Measurements from ENCODE around the gene CLTRN. TPM values are rescaled to one million over a fixed set of nuclear protein-coding genes. Genes with fewer than 3 reads are reported as not detected.
"Not testable (repeated sequence)": the region's sequence is repeated elsewhere in the genome, so short reads cannot be mapped to it uniquely, and the experiment has no call there.

Gene CLTRN
- total RNA-seq (2014; rRNA removed; shearing (Covaris generic)), result 0.85 and 1.3 TPM in 2 replicates
- polyA plus RNA-seq (2015; cell fraction: cytosol; rRNA removed), result 0.31 and 0.54 TPM in 2 replicates
- 1.1 and 2.1 TPM in 2 replicates for polyA plus RNA-seq (2015; cell fraction: nucleus; rRNA removed)

GRCh38 chrX:15664487-15665444 is at the start of gene CLTRN:
Gene CLTRN, minus strand, starts transcription at chrX:15664805. Its CDS starts 30 bp downstream, at chrX:15664775.
- no peak for DNase-seq (ENCODE audit: low read depth, low spot score)
- in situ Hi-C loops (cut with HindIII; ENCODE audit: low pct_unique_long_range_greater_than_20kb, low sequenced_read_pairs), result no loop called here

GRCh38 chrX:15704273-15704672 is 39.7 kb upstream of the CLTRN start:
- in situ Hi-C loops (cut with HindIII; ENCODE audit: low pct_unique_long_range_greater_than_20kb, low sequenced_read_pairs); DNase-seq (ENCODE audit: low read depth, low spot score): not testable (repeated sequence)

- DNase-seq (ENCODE audit: low read depth, low spot score); in situ Hi-C loops (cut with HindIII; ENCODE audit: low pct_unique_long_range_greater_than_20kb, low sequenced_read_pairs): not testable (repeated sequence)
Observed at GRCh38 chrX:15703809-15704208, 39.2 kb upstream of the CLTRN start.

- in situ Hi-C loops (cut with HindIII; ENCODE audit: low pct_unique_long_range_greater_than_20kb, low sequenced_read_pairs), result no loop called here
Observed at GRCh38 chrX:15702488-15703371, 38.1 kb upstream of the CLTRN start.

GRCh38 chrX:15696516-15696915 is 31.9 kb upstream of the CLTRN start:
- DNase-seq (ENCODE audit: low read depth, low spot score), result no peak
- in situ Hi-C loops (cut with HindIII; ENCODE audit: low pct_unique_long_range_greater_than_20kb, low sequenced_read_pairs), result no loop called here

More at GRCh38 chrX:15702488-15703371, 38.1 kb upstream of the CLTRN start:
- no peak for DNase-seq (ENCODE audit: low read depth, low spot score)

GRCh38 chrX:15694941-15695451 is 30.4 kb upstream of the CLTRN start:
- DNase-seq (ENCODE audit: low read depth, low spot score), result no peak
- in situ Hi-C loops (cut with HindIII; ENCODE audit: low pct_unique_long_range_greater_than_20kb, low sequenced_read_pairs), result no loop called here

GRCh38 chrX:15686818-15687685 is 22.4 kb upstream of the CLTRN start:
- in situ Hi-C loops (cut with HindIII; ENCODE audit: low pct_unique_long_range_greater_than_20kb, low sequenced_read_pairs), result no loop called here
- DNase-seq (ENCODE audit: low read depth, low spot score), result peak; percentile 68

GRCh38 chrX:15683193-15683592 is 18.6 kb upstream of the CLTRN start:
- no peak for DNase-seq (ENCODE audit: low read depth, low spot score)
- in situ Hi-C loops (cut with HindIII; ENCODE audit: low pct_unique_long_range_greater_than_20kb, low sequenced_read_pairs), result no loop called here

GRCh38 chrX:15681433-15681832 is 16.8 kb upstream of the CLTRN start:
- no peak for DNase-seq (ENCODE audit: low read depth, low spot score)
- in situ Hi-C loops (cut with HindIII; ENCODE audit: low pct_unique_long_range_greater_than_20kb, low sequenced_read_pairs), result no loop called here

- in situ Hi-C loops (cut with HindIII; ENCODE audit: low pct_unique_long_range_greater_than_20kb, low sequenced_read_pairs), result no loop called here
- DNase-seq (ENCODE audit: low read depth, low spot score), result no peak
Observed at GRCh38 chrX:15680401-15680800, 15.8 kb upstream of the CLTRN start.

GRCh38 chrX:15679246-15679645 is 14.6 kb upstream of the CLTRN start:
- no peak for DNase-seq (ENCODE audit: low read depth, low spot score)
- in situ Hi-C loops (cut with HindIII; ENCODE audit: low pct_unique_long_range_greater_than_20kb, low sequenced_read_pairs), result no loop called here

GRCh38 chrX:15678339-15678738 is 13.7 kb upstream of the CLTRN start:
- no peak for DNase-seq (ENCODE audit: low read depth, low spot score)
- in situ Hi-C loops (cut with HindIII; ENCODE audit: low pct_unique_long_range_greater_than_20kb, low sequenced_read_pairs), result no loop called here

- no peak for DNase-seq (ENCODE audit: low read depth, low spot score)
- in situ Hi-C loops (cut with HindIII; ENCODE audit: low pct_unique_long_range_greater_than_20kb, low sequenced_read_pairs), result no loop called here
Observed at GRCh38 chrX:15676886-15677285, 12.3 kb upstream of the CLTRN start.

GRCh38 chrX:15675490-15675921 is 10.9 kb upstream of the CLTRN start:
- in situ Hi-C loops (cut with HindIII; ENCODE audit: low pct_unique_long_range_greater_than_20kb, low sequenced_read_pairs), result no loop called here
- no peak for DNase-seq (ENCODE audit: low read depth, low spot score)

- in situ Hi-C loops (cut with HindIII; ENCODE audit: low pct_unique_long_range_greater_than_20kb, low sequenced_read_pairs), result no loop called here
- DNase-seq (ENCODE audit: low read depth, low spot score), result peak; percentile 94
Observed at GRCh38 chrX:15674841-15675489, 10.4 kb upstream of the CLTRN start.

- in situ Hi-C loops (cut with HindIII; ENCODE audit: low pct_unique_long_range_greater_than_20kb, low sequenced_read_pairs), result no loop called here
- no peak for DNase-seq (ENCODE audit: low read depth, low spot score)
Observed at GRCh38 chrX:15674514-15674840, 9.9 kb upstream of the CLTRN start.

GRCh38 chrX:15673970-15674369 is 9.4 kb upstream of the CLTRN start:
- no peak for DNase-seq (ENCODE audit: low read depth, low spot score)
- in situ Hi-C loops (cut with HindIII; ENCODE audit: low pct_unique_long_range_greater_than_20kb, low sequenced_read_pairs), result no loop called here
